HCT116 (cell line): ENCODE measurements around the gene CDK5RAP2. TPM values are rescaled to one million over a fixed set of nuclear protein-coding genes. Genes with fewer than 3 reads are reported as not detected.

Source experiments
- ATAC-seq: fragments of 200-7000 bp; cut with Tn5 transposase; 2 replicates; pipeline ENCODE4 v1.9.1; 2020; ENCODE audit warnings: mild to moderate bottlenecking, moderate library complexity
- BruUV-seq: library from RNA; stranded (reverse); fragments of 400-500 nt; replicated peaks from 2 replicates; lab custom pipeline; 2021; lab: Mats Ljungman, UMichigan
- CTCF ChIA-PET: fragments of 300-600 bp; sonication (Branson Sonifier 250); formaldehyde crosslinking; loops from one replicate; lab custom pipeline; 2021; ENCODE audit warnings: antibody characterized with exemption; lab: Charles Lee
- POLR2A ChIA-PET: fragments of 300-600, 350-600 bp; sonication (Branson Sonifier 250); formaldehyde crosslinking; loops from one replicate; lab custom pipeline; 2021; ENCODE audit warnings: antibody characterized with exemption; lab: Charles Lee
- RAD21 ChIA-PET, 2 experiments: fragments of 300-600 bp; sonication (Branson Sonifier 250); formaldehyde crosslinking; loops; one replicate each; lab custom pipeline; 2023; ENCODE audit warnings: low total read pairs in 2 of 2; ENCODE audit not compliant: uncharacterized antibody in 2 of 2, unreplicated experiment in 2 of 2, low non-redundant PET in 1 of 2; lab: Charles Lee
- DNase-seq: peaks from one replicate; pipeline ENCODE4 v3.0.0-alpha.2; 2010; ENCODE audit warnings: low read depth, low spot score
- H2AFZ ChIP-seq: fragments of 200-600 bp; shearing (Covaris generic), sonication (generic); 2 replicates; pipeline ENCODE4 v1.6.1; 2017; ENCODE audit warnings: low read depth, mixed run types, mixed read lengths, antibody characterized with exemption, low read length; ENCODE audit not compliant: poor library complexity, severe bottlenecking
- H3K27ac ChIP-seq: 2 replicates; pipeline ENCODE4 v1.5.1; 2012; ENCODE audit warnings: low read depth, low read length
- H3K27me3 ChIP-seq: fragments of 200-600 bp; sonication (generic); 2 replicates; pipeline ENCODE4 v1.6.1; 2016; ENCODE audit warnings: mixed run types, low read length, mixed read lengths; ENCODE audit not compliant: insufficient read depth
- H3K36me3 ChIP-seq, 2 experiments: fragments of 200-500 bp in 1 of 2; fragments of 200-600 bp in 1 of 2; sonication (Bioruptor generic) in 1 of 2; sonication (generic) in 1 of 2; 2 replicates each; pipeline versions ENCODE4 v1.5.1 to v1.6.1; 2014 to 2016; ENCODE audit warnings: low read length in 2 of 2, inconsistent platforms in 1 of 2, mixed read lengths in 1 of 2, mixed run types in 1 of 2; ENCODE audit not compliant: insufficient read depth in 2 of 2, control insufficient read depth in 1 of 2
- H3K4me1 ChIP-seq, 2 experiments: fragments of 200-600 bp in 1 of 2; sonication (generic) in 1 of 2; 2 replicates each; pipeline versions ENCODE4 v1.5.1 to v1.6.1; 2012 to 2017; ENCODE audit warnings: low read length in 2 of 2, inconsistent platforms in 1 of 2, mild to moderate bottlenecking in 1 of 2, mixed read lengths in 1 of 2, mixed run types in 1 of 2, moderate library complexity in 1 of 2; ENCODE audit not compliant: insufficient read depth in 2 of 2, control insufficient read depth in 1 of 2
- H3K4me2 ChIP-seq: fragments of 200-600 bp; sonication (generic); 2 replicates; pipeline ENCODE4 v1.6.1; 2017; ENCODE audit warnings: mixed run types, low read length, mixed read lengths
- H3K4me3 ChIP-seq, 2 experiments: fragments of 200-600 bp in 1 of 2; sonication (generic) in 1 of 2; replicated peaks in 1 of 2; 2 replicates each; pipeline ENCODE4 v1.5.1; 2011 to 2016; ENCODE audit warnings: low read length in 2 of 2, control low read depth in 1 of 2, low read depth in 1 of 2, mild to moderate bottlenecking in 1 of 2, mixed read lengths in 1 of 2, mixed run types in 1 of 2
- H3K79me2 ChIP-seq: fragments of 200-600 bp; sonication (generic); 2 replicates; pipeline ENCODE4 v1.6.1; 2017; ENCODE audit warnings: mild to moderate bottlenecking, mixed run types, low read length, moderate library complexity, mixed read lengths; ENCODE audit not compliant: insufficient read depth
- H3K9ac ChIP-seq: fragments of 200-600 bp; sonication (generic); 2 replicates; pipeline ENCODE4 v1.6.1; 2016; ENCODE audit warnings: low read length, mixed read lengths
- H3K9me2 ChIP-seq: fragments of 200-600 bp; sonication (generic), shearing (Covaris generic); 2 replicates; pipeline ENCODE4 v1.6.1; 2017; ENCODE audit warnings: mixed run types, mild to moderate bottlenecking, moderate library complexity; ENCODE audit not compliant: insufficient read depth
- H3K9me3 ChIP-seq, 2 experiments: fragments of 200-500 bp in 1 of 2; fragments of 200-600 bp in 1 of 2; sonication (Bioruptor generic) in 1 of 2; sonication (generic) in 1 of 2; 2 replicates each; pipeline ENCODE4 v1.6.1; 2014 to 2017; ENCODE audit warnings: low read length in 2 of 2, mixed read lengths in 2 of 2, inconsistent platforms in 1 of 2, low read depth in 1 of 2, mild to moderate bottlenecking in 1 of 2, mixed run types in 1 of 2, moderate library complexity in 1 of 2; ENCODE audit not compliant: control insufficient read depth in 1 of 2, insufficient read depth in 1 of 2
- H4K20me1 ChIP-seq: fragments of 200-600 bp; sonication (generic), shearing (Covaris generic); 2 replicates; pipeline ENCODE4 v1.6.1; 2017; ENCODE audit warnings: mixed run types, mild to moderate bottlenecking, moderate library complexity; ENCODE audit not compliant: insufficient read depth
- CBX3 ChIP-seq: IDR thresholded peaks from 2 replicates; pipeline ENCODE4 v1.6.1; 2012; ENCODE audit warnings: low read depth
- ELF1 ChIP-seq: IDR thresholded peaks from 2 replicates; pipeline ENCODE4 v1.6.1; 2012; ENCODE audit warnings: low read depth, borderline replicate concordance
- JUND ChIP-seq: IDR thresholded peaks from 2 replicates; pipeline ENCODE4 v1.6.1; 2012
- POLR2A ChIP-seq: IDR thresholded peaks from 2 replicates; pipeline ENCODE4 v1.7.0; 2011; ENCODE audit warnings: borderline replicate concordance; ENCODE audit not compliant: insufficient read depth, insufficient read length; ENCODE audit errors: extremely low read depth
- RAD21 ChIP-seq: IDR thresholded peaks from 2 replicates; pipeline ENCODE4 v1.6.1; 2012; ENCODE audit warnings: low read depth, mild to moderate bottlenecking
- SP1 ChIP-seq: IDR thresholded peaks from 2 replicates; pipeline ENCODE4 v1.6.1; 2012; ENCODE audit warnings: low read depth
- SRF ChIP-seq: IDR thresholded peaks from 2 replicates; pipeline ENCODE4 v1.6.1; 2012; ENCODE audit warnings: low read depth
- TCF7L2 ChIP-seq: IDR thresholded peaks from 2 replicates; pipeline ENCODE4 v1.7.0; 2011; ENCODE audit warnings: borderline replicate concordance, inconsistent platforms; ENCODE audit not compliant: insufficient read depth, insufficient read length; ENCODE audit errors: extremely low read depth
- intact Hi-C: fragments of 100-400 bp; cut with micrococcal nuclease; formaldehyde crosslinking; loops from 2 replicates; pipeline ENCODE4 v1.10.0; 2022
- total RNA-seq: library from RNA; stranded (reverse); gene quantifications from one replicate; pipeline ENCODE4 v1.2.1, GENCODE V29; 2021; ENCODE audit not compliant: unreplicated experiment
- TF ChIP-seq, protein P1 (sequence below): IDR thresholded peaks from 2 replicates; pipeline ENCODE4 v1.6.1; 2012; ENCODE audit warnings: low read depth

CDK5RAP2 gene
- total RNA-seq, 1 experiment from 2014 or later, result 56.2 TPM

DNA sequence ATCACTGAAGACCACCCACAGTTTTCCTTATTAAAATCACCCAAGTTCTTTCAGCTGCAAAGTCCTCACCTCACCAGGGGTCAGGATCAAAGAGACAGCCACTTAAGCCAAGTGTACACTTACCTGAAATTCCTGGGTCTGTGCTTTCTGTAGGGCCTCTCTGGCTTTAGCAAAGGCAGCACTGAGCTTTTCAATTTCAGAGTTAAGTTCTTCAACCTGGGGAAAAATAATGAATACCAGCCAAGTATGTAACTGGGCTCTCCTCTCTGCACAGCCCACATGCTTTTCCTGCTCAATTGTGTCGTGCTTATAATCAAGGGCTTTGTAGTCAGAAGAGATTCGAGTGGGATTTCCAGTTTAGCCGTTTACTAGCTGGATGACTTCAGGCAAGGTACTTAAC lies 55.1 kb downstream of the CDK5RAP2 start (continued):
- no peak for TF ChIP-seq TCF7L2
- TF ChIP-seq, all 23 proteins: peak for 0

DNA sequence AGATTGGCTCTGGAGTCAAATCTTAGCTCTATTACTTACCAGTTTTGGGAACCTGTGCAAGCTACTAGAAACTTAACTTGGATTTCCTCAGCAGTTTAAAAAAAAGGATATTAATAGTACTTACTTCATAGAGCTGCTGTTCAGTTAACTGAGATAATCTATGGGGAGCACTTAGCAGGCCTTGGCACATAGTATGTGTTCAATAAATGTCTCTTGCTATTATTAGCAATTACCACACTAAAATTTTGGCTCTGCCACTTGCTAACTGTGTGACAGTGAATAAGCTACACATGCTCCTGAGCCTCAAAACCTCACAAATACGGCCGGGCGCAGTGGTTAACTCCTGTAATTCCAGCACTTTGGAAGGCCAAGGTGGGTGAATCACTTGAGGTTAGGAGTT lies 55.9 kb downstream of the CDK5RAP2 start:
- no peaks in the 10 kb centered on the region for H4K20me1 ChIP-seq
- BruUV-seq, result no TSS peak
- no peak for TF ChIP-seq TCF7L2
- TF ChIP-seq SP1, result no peak
- TF ChIP-seq CBX3, result no peak
- no peak for TF ChIP-seq SRF
- TF ChIP-seq, protein P1, sequence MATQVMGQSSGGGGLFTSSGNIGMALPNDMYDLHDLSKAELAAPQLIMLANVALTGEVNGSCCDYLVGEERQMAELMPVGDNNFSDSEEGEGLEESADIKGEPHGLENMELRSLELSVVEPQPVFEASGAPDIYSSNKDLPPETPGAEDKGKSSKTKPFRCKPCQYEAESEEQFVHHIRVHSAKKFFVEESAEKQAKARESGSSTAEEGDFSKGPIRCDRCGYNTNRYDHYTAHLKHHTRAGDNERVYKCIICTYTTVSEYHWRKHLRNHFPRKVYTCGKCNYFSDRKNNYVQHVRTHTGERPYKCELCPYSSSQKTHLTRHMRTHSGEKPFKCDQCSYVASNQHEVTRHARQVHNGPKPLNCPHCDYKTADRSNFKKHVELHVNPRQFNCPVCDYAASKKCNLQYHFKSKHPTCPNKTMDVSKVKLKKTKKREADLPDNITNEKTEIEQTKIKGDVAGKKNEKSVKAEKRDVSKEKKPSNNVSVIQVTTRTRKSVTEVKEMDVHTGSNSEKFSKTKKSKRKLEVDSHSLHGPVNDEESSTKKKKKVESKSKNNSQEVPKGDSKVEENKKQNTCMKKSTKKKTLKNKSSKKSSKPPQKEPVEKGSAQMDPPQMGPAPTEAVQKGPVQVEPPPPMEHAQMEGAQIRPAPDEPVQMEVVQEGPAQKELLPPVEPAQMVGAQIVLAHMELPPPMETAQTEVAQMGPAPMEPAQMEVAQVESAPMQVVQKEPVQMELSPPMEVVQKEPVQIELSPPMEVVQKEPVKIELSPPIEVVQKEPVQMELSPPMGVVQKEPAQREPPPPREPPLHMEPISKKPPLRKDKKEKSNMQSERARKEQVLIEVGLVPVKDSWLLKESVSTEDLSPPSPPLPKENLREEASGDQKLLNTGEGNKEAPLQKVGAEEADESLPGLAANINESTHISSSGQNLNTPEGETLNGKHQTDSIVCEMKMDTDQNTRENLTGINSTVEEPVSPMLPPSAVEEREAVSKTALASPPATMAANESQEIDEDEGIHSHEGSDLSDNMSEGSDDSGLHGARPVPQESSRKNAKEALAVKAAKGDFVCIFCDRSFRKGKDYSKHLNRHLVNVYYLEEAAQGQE, result no peak
- TF ChIP-seq POLR2A, result no peak
- TF ChIP-seq ELF1, result no peak
- TF ChIP-seq RAD21, result no peak
- no peak for TF ChIP-seq JUND
- TF ChIP-seq, all 23 proteins: peak for 0
- Histone ChIP-seq H3K36me3 (peaks cover 37 to 39% of the 10 kb centered on the region in 2 experiments; a peak in 3 of 4 replicates), H3K4me3 (no peak overlapping the region), H2AFZ (no peak overlapping the region), H3K4me1 (no peaks in the 10 kb centered on the region), H3K9me2 (no peaks in the 10 kb centered on the region), H3K4me2 (no peak overlapping the region), H3K79me2 (0 out of 2 replicates have a peak, but pooled peaks cover 3% of the 10 kb centered on the region), H3K9ac (no peak overlapping the region), H3K9me3 (no peaks in the 10 kb centered on the region), H3K27me3 (no peaks in the 10 kb centered on the region), H3K27ac (no peak overlapping the region)
- ATAC-seq (no peak), DNase-seq (no peak)
- intact Hi-C loops, result no loop called here
- CTCF ChIA-PET, result no interaction called here
- RAD21 ChIA-PET, result no interaction called here
- POLR2A ChIA-PET, result no interaction called here
